RWPE1 (cell line): ENCODE data around the gene KCNQ1.
A peak's percentile ranks its signal among the peaks of the same experiment; 100 is the strongest.

Source experiments
- CTCF ChIA-PET: fragments of 350-600 bp; sonication (Branson Sonifier 250); formaldehyde crosslinking; extraction: SDS; loops from one replicate; lab custom pipeline; 2021; lab: Yijun Ruan, JAX
- POLR2A ChIA-PET: fragments of 400-600 bp; formaldehyde crosslinking; extraction: SDS; loops from one replicate; lab custom pipeline; 2020; ENCODE audit warnings: antibody characterized with exemption; ENCODE audit not compliant: low non-redundant PET; lab: Yijun Ruan, JAX
- DNase-seq: peaks from one replicate; pipeline ENCODE4 v3.0.0; 2012; ENCODE audit warnings: low spot score
- H3K27ac ChIP-seq: fragments of 450-650 bp; 2 replicates; pipeline ENCODE4 v1.5.1; 2017
- TF ChIP-seq, protein P1 (sequence below): fragments of 450-650 bp; conservative IDR thresholded peaks from 2 replicates; pipeline ENCODE4 v1.5.1; 2017; ENCODE audit warnings: low read depth, mild to moderate bottlenecking

The KCNQ1 gene

DNA sequence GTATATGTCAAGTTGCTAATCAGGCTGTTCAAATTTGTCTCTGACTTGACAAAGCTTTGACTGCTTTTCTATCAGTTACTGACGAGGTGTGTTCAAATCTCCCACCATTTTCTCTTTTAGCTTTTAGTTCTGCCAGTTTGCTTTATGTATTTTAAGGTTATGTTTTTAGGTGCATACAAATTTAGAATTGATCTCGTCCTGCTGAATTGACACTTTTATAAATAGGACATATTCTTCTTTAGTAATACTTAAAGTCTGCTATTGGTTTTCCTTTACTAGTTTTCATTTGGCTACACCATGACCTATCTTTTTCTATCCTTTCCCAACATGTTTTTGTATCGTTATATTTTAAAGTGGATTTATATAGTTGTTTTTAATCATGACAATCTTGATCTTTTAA is 320.7 kb downstream of the KCNQ1 start:
- TF ChIP-seq, protein P1, sequence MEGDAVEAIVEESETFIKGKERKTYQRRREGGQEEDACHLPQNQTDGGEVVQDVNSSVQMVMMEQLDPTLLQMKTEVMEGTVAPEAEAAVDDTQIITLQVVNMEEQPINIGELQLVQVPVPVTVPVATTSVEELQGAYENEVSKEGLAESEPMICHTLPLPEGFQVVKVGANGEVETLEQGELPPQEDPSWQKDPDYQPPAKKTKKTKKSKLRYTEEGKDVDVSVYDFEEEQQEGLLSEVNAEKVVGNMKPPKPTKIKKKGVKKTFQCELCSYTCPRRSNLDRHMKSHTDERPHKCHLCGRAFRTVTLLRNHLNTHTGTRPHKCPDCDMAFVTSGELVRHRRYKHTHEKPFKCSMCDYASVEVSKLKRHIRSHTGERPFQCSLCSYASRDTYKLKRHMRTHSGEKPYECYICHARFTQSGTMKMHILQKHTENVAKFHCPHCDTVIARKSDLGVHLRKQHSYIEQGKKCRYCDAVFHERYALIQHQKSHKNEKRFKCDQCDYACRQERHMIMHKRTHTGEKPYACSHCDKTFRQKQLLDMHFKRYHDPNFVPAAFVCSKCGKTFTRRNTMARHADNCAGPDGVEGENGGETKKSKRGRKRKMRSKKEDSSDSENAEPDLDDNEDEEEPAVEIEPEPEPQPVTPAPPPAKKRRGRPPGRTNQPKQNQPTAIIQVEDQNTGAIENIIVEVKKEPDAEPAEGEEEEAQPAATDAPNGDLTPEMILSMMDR: no peak
- POLR2A ChIA-PET: no interaction called here
- no peak overlapping the region for H3K27ac ChIP-seq
- CTCF ChIA-PET: interaction anchor here (1.0 kb wide), 1 partner anchor 12 kb away, joined by 3 read pairs; no protein-coding TSS in a partner anchor
- DNase-seq: no peak

DNA sequence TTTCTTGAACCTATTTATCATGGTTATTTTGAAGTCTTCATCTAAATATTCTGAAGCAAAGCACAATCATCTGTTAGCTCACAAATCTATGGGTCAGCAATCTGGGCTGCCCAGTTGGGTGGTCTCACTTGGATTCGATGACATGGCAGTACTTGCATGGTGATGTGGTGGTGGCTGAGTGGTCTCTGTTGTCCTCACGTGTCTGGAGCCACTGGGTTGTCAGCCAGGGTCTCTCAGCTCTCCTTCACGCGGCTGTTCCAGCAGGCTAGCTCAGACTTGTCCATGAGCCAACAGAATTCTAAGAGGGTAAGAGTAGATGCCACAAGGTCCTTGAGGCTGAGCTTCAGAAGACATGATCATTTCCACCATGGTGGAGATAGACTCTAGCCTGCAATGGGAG is 321.4 kb downstream of the KCNQ1 start:
- ChIA-PET CTCF (no interaction called here), POLR2A (no interaction called here)
- TF ChIP-seq, protein P1: no peak
- DNase-seq: no peak
- no peak overlapping the region for H3K27ac ChIP-seq

DNA sequence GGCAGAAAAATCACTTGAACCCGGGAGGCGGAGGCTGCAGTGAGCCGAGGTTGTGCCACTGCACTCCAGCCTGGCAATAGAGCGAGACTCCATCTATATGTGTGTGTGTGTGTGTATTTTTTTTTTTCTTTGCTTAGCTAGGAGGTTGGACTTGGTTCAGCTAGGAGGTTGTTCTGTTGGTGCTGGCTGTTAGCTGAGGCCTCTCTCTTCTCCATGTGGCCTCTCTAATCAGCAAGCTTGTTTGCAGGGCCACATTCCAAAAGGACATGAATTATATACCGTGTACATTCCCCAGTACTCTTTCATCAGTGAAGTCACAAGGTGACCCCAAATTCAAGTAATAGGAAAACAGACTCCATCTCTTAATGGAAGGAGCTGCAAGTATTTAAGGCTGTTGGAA is 322.3 kb downstream of the KCNQ1 start:
- TF ChIP-seq, protein P1: no peak
- no peak overlapping the region for H3K27ac ChIP-seq
- POLR2A ChIA-PET: no interaction called here
- CTCF ChIA-PET: no interaction called here
- DNase-seq: no peak

DNA sequence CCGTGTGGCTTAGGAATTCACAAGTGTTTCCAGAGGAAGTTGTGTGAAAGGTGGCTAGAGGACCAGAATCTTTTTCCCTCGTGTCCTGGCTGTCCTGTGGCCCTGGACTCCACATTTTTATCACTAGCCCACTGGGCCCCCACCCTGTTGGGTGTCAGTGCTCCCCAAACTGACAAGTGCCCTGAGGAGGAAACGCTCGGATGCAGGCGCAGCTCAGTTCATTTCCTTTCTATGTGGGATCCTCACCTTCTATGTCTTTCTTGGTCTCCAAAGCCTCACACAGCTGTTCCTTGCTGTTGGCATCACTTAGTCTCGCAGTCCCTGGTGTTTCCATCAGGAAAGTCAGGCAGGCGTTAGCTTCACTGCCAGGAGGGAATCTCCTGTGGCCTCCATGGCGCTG is 323.0 kb downstream of the KCNQ1 start:
- DNase-seq: no peak
- ChIA-PET CTCF (no interaction called here), POLR2A (no interaction called here)
- TF ChIP-seq, protein P1: no peak
- H3K27ac ChIP-seq: no peak overlapping the region

DNA sequence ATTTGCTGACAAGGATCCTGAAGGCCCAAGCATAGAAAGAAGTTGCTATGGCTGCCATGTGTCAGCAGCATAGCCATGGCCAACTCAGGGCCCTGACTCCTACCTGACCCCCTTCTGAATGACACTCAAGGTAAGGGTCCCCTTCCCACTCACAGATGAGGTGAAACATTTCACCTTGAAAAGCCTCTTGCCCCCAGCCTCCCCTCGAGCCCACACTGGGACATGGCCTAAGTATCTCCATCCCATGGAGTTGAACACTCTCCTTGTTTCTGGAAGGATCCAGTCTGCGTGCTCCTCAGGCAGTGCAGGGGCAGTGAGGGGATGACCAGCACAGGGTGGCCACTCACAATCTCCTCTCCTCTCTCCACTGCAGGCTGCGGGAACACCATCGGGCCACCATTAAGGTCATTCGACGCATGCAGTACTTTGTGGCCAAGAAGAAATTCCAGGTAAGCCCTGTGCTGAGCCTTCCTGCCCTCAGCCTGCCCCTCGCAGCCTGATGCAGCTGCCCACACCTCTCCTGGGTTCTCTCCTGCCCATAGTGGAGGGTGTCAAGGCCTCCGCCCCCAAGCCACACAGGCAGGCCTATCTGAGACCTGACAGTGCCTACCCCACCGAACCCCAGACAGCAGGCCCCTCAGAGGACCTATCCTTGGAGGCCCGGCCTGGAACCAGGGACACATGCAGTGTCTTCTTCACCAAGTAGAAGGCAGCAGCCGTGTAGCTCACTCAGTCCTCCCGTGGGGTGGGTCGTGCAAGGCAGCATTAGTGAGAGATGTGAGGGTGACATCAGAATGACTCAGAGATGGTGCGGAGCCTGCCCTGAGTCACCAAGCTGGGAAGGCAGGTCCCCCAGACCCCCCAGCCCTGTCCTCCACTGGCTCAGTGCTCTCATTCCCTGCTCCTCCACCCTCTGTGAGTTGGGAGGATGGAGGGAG is 323.9 kb downstream of the KCNQ1 start:
- CTCF ChIA-PET: no interaction called here
- POLR2A ChIA-PET: no interaction called here
- H3K27ac ChIP-seq: peak overlapping the region; percentile 55
- DNase-seq: peak; percentile 86
- TF ChIP-seq, protein P1: no peak

DNA sequence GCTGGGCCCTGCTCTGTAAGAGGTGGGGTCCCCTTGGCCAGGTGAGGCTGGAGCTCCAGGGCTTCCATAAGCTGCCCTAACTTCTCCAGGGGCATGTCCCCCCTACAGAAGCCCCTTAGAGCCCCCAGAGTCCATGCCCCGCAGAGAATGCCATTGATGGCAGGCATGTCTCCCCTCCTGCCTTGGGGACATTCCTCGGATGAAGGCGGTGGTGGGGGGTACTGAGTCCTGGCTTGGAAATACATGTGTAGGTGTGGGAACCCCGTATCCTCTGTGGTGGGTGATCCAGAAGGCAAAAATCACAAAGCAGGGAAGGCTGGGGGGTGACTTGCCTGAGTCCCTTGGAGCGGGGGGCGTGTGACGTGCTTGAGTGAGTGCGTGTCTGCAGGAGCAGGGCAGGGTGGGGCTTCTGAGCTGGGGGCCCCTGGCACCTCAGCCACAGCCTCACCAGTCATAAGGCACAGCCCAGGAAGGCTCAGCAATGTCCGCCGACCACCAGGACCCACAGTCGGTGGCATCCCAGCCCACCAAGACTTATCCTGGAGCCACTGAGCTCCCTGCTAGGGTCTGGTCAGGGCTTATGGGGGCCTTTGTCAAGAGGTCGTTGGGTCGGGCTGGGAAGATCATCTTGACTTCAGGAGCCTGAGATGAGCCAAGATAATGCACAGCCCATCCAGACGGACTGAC is 324.7 kb downstream of the KCNQ1 start:
- TF ChIP-seq, protein P1: no peak
- H3K27ac ChIP-seq: peak overlapping the region; percentile 55
- POLR2A ChIA-PET: no interaction called here
- CTCF ChIA-PET: no interaction called here
- DNase-seq: no peak
